Caki2 (cell line): ENCODE results near the gene GPR83. TPM values are rescaled to one million over a fixed set of nuclear protein-coding genes. Genes with fewer than 3 reads are reported as not detected.

Experiments
- DNase-seq: peaks from one replicate; pipeline ENCODE4 v3.0.0-alpha.2; 2015; ENCODE audit warnings: low read depth
- in situ Hi-C: cut with HindIII; loops from 2 replicates; pipeline ENCODE4 v1.10.0; 2016; ENCODE audit warnings: low sequenced_read_pairs, low pct_unique_long_range_greater_than_20kb, mixed read lengths
- total RNA-seq: library from RNA; depleted of rRNA; stranded (reverse); fragments of >200 nt; shearing (Covaris generic); gene quantifications from 2 replicates; pipeline ENCODE4 v1.2.3, GENCODE V29; 2014; ENCODE audit warnings: low replicate concordance; rRNA removed

Gene GPR83
- total RNA-seq: not detected in 2 replicates

DNA sequence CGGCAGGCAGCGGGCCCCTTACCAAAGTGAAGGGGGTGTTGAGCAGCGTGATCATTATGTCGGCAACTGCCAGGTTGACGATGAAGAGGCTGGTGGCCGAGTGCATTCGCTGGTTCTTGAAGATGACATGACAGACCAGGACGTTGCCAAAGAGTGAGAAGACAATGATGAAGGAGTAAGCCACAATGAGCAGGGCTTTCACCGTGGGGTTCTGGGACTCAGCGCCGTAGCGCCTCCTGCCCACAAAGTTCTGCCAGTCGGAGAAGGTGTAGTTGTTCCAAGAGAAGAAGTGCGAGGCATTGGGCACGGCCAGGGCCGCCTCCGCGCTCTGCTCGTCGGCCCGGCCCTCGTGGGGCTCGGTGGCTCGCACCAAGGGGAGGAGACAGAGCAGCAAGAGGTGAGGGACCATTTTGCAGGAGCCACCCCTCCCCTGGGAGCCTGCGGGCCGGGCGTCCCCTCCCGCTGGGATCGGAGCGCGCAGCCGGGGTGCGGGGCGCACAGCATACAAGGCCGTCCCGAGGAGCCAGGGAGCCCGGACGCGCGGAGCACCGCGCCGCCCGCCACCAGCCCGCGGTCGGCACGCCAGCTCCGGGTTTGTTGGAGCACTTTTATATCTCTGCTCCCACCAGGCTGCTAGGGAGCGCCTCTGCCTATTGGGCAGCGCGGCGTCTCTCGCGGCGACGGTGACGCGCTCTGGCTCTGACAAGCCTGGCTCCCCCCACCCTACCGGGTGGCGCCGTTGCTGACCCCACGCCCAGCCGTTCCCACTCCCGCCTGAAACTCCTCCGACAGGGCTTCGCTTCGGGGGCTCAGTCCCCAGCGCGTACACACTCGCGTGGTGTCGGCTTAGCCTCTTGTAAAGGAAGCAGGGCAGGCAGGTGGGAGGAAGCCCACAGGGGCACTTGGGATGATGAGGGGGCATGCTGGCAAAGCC, at the start of gene GPR83:
Gene GPR83 (minus strand): TSS at position 581 of the 934 bp plus-strand sequence. CDS start 172 bp downstream, at position 409.
- DNase-seq: no peak
- in situ Hi-C loops: no loop called here

DNA sequence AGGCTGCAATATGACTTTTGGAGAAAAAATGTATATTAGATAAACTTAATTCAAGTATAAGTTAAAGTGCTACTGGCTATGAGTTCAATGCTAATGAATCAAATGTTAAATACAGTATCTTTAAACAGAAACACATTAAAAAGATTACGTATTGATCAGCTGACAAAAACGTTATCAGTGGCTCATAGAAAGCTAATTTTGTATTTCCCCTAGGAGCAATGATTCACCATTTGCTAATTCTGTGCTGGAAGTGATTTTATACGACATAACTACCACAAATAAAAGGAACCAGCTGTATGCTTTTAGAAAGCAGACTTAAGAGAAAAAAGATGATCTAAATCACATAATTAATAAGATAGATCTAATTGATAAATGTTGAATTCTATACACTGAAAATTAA, 48.8 kb upstream of the GPR83 start:
- DNase-seq: no peak
- in situ Hi-C loops: no loop called here

DNA sequence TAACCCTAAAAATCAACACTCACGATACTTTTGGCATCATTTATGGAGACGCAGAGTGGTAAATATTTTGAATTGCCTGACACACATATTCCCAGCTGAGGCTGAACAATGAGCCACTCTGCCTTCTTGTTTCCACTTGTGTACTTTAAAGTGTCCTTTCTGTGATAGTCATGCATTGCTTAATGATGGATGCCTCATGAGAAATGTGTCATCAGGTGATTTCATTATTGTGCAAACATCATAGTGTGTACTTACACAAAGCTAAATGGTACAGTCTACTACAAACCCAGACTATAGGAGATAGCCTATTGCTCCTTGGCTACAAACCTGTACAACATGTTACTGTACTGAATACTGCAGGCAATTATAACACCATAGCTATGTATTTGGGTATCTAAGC, 48.2 kb upstream of the GPR83 start:
- in situ Hi-C loops: no loop called here

DNA sequence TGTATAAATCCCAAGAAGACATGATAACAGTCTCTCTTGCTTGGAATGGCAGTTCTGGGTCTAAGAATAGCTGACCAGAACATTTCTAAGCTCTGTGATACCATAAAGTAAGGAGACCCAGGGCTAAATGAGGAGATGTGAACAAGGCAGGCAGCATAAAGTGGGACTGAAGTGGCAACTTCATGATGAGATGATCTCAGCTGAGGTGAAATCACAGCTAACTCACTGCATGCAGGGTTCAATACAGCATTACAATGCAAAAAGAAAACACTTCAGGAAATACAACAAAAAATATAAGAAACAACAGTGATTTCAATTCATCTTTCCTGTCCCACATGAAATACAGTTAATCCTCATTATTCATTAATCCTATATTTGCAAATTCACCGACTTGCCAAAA, 47.8 kb upstream of the GPR83 start:
- DNase-seq: no peak
- in situ Hi-C loops: no loop called here

More for the DNA sequence above, 48.2 kb upstream of the GPR83 start:
- no peak for DNase-seq

DNA sequence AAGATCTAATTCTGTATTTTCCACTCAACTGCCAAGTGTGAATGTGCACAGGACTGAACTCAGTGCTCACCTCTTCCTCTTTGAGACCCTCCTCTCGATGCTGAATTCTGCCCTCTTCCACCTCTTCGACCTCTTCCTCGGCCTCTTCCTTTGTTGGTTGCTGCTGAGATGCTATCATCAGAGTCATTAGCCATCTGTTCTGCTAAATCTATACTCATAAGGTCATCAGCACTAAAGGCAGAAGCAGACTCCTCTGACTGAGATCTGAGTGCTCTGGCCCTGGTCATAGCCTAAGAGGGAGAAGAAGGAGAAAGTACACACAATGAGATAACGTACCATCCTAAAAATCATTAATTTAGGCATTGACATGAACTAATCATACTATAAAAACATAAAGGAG, 45.9 kb upstream of the GPR83 start:
- no peak for DNase-seq
- in situ Hi-C loops: no loop called here

DNA sequence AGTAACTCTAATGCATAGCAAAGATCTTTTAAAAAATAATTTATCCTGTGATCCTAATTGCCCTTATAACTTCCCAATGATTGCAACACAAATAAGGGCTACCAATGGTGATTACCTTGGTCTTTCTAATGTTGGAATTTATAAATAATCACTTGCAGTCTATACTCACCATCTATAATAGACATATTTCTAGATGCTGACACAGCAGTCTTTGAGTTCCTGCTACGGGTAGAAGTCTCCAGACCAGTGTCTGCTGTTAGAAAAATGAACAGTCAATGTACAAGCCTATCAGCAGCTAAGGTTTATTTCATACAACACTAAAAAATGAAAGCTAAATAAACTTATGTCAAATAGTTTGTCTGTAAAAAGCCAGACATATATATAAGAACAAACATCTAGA, 44.4 kb upstream of the GPR83 start:
- in situ Hi-C loops: no loop called here

DNA sequence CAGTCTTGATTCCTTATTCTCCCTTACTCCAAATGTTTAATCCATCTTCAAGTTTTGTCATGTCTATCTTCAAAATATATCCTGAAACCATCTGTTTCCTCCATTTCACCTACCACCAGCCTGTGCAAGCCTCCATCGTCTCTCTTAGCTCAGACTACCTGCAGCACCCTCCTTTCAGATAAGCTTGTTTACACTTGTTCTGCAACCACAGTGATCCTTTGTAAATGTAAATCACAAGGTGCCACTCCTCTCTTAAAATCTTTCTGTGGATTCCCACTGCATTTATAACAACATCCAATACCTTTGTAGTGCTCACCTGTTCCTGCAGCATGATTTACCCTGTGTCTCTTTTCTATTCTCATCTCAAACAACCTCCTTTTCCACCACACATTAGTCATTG, 31.8 kb upstream of the GPR83 start:
- DNase-seq: no peak
- in situ Hi-C loops: no loop called here

More for the DNA sequence above, 44.4 kb upstream of the GPR83 start:
- DNase-seq: no peak

DNA sequence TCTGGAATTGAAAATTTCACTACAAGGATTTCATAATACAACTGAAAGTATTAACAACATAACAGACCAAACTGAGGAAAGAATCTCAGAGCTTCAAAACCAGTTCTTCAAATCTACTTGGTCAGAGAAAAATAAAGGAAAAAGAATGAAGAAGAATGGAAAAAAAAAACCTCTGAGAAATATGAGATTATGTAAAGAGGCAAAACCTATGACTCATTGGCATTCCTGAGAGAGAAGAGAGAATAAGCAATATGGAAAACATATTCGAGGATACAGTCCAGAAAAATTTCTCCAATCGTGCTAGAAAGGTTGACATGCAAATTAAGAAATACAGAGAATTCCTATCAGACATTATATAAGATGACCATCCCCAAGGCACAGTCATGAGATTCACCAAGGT, 23.4 kb upstream of the GPR83 start:
- in situ Hi-C loops: no loop called here
- no peak for DNase-seq

DNA sequence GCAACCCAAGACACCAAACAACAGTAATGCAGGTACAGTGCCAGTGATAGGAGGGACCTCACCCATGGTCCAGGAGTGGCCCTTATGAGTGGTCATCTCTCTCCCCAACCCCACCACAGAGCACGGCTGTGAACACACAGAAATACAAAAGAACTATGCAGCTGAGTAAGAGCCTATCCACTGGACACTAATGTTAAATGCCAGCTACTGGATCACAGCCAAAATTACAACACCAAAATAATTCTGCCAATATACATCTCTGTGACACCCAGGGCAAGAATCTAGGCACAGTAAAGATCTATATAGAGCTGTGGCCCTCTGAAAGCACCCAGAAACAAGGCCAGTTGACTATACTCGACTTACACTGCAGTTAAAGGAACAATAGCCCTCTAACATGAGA, 22.8 kb upstream of the GPR83 start:
- in situ Hi-C loops: no loop called here
- no peak for DNase-seq

DNA sequence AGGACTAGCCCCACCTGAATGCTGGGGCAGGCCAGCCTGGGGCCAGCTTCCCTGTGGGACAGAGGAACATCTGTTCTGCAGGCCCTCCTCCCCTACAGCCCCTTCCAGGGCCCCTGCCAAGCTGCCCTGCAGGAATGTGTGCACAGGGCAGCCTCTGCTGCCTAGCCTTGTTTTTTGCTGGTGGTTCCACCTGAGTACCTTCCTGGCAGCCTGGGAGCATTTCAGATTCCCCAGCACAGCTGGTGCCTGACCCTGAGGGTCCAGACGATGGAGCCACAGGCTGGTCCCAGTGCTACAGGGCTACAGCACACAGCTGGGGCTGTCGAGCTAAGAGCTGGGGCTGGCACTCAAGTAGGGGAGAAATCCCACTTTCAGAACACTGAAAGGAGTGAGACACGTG, 22.3 kb upstream of the GPR83 start:
- in situ Hi-C loops: no loop called here
- DNase-seq: peak; percentile 10

DNA sequence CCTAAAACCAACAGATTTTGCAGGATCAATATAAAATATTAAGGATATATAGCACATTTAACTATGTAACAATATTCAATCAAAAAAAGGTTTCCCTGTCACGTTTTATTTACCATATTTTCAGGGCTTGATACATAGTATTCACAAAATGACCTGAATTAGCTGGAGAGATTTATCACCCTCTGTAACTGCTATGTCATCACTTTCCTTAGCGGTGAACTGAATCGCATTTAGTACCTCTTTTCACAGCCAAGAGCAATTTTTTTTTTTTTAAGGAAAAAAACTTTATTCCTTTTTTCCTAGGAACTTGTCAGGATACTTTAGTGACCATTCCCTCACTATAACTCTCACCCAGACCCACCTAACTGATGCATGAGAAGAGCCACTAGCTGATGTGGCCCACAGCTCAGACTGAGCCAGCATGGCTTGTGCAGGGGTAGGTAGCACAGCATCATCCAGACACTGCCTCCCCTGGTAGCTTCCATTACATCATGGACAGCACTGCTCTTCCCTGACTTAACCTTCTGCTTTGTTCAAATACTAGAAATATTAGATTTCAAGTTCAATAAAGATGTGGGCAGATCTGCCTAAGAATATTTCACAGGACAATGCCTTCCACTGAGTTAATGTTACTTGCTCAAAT, 17.0 kb upstream of the GPR83 start:
- DNase-seq: no peak
- in situ Hi-C loops: no loop called here

DNA sequence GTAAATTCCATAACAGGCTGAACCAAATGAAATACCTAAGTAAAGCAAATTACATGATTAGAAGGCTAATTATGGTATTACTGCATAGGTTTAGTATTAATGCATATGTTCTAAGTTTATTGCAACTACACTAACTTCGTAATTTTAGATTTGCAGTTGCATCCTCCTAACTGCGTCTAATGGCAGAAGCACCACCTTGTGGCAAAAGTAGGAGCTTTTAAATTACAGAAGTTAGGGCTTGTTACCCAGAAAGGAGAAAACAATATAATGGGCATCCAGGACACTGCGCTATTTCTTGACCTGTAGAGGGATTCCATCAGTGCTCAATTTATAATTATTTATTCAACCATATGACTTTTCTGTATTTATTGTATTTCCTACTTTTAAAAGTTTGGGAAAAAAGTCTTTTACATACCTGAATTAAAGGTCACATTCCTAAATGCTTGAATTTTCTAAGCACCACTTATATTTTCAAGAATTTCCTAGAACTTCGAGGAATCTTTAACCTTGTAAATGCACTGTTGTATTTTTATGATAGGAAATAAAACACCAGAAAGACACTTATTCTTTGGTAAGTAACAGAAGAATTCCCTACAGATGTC, 16.3 kb upstream of the GPR83 start:
- in situ Hi-C loops: no loop called here

DNA sequence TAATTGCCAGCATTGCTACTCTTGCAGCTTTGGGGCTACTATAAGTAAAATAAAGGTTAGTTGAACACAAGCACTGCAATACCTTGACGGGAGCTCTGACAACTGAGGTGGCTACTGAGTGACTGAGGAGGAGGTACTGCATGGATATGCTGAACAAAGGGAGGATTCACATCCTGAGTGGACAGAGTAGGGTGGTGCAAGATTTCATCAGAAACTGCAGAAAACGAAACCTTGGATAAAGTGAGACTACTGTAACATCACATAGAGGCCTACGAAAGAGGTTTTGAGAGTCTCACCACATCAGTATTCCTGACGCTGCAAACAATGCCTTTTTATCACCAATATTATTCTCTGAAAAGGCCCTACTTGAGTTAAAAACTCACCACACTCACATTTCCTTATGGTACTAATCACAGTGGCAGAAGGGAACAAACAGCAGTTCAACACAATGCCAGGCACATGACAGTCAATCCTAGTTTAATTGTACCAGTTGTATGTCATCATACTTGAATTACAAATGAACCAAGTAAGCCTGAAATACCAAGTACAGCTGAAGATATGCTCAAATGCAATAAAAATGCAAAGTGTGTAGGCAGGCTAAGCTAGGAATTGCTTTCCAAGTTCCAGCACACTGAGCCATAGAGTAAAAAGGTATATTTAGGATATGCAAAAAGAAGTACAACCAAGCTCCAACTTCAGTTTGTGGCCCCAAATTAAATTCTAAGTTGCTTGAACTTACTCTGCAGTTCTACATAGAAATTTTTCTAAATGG, 4.0 kb upstream of the GPR83 start:
- DNase-seq: no peak
- in situ Hi-C loops: no loop called here

More for the DNA sequence above, 16.3 kb upstream of the GPR83 start:
- DNase-seq: peak; percentile 6

DNA sequence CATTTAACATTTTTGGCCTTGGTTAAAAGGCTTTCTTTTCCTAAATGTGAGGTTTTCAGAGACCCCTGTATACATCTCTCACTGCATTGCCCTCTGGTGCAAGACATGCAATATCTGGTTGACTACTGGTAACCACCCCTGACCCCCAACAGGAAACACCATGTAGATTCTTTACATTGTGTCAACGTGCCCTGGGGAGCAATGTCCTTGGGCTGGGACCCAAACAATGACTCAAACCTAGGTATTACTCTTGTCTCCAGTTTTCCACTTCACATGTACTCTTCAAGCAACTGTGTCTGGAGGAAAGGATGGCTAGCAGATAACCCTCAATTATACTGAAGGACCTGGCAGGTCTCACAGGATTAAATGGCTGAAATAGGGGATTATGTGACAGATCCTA, 1.1 kb upstream of the GPR83 start:
- in situ Hi-C loops: no loop called here

DNA sequence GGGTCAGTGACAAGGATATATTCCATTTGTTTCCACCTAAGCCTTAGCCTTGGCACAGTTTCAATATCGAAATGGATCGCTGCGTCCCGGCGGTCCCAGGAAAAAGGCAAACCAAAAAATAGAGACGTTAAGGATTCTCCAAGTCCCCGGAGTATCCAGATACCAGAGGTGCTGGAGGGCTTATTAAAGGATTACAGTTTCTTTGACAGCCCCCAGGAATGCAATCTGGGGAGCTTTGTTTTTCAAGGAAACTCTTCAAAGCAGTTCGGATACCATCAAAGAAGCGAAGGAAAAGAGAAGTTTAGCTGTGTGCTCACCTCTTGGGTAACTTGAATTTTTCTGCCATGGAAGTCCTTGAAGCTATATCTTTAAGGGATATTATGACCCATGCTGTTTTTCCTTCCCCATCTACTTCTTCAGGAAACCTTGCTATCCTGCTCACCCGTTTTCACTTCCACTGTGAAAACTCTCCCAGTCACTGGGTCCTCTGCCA, 600 bp upstream of the GPR83 start:
- in situ Hi-C loops: no loop called here

More for the DNA sequence above, 1.1 kb upstream of the GPR83 start:
- DNase-seq: no peak

DNA sequence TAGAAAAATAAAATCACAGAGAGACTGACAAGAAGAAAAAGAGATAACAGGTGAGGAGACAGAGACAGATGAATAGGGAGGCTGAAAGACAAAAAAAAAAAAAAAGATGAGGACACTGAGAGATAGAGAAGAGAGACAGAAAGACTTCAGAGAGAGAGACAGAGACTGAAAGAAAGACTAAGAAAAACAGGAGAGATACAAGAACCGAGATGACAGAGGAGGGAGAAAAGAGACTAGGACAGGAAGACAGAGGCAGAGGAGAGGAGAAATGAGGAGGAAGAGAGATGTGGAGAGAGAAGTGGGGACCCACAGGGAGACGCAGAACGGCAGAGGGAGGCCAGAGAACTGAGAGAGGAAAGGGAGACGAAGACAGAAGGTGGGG, 771 bp downstream of the GPR83 start:
- in situ Hi-C loops: no loop called here
- no peak for DNase-seq

More for the DNA sequence above, 600 bp upstream of the GPR83 start:
- DNase-seq: no peak

DNA sequence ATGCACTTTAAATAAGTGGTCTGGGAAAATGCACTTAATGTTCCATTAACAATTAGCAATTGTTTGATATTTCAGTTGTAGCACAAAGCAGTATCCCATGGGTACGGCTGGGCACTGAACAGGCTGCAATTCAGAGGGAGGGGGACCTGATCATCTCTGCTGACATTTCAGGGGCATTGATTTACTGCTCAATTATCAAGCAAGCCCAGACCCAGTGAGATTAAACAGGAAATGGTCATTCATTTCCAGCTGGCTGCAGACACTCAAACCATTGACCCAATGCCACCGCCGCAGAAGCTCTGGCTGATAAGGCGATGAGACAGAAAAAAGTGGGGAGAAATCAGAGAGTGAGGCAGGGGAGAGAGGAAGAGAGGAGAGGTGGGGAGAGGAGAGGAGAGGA, 1.2 kb downstream of the GPR83 start:
- in situ Hi-C loops: no loop called here
- no peak for DNase-seq

DNA sequence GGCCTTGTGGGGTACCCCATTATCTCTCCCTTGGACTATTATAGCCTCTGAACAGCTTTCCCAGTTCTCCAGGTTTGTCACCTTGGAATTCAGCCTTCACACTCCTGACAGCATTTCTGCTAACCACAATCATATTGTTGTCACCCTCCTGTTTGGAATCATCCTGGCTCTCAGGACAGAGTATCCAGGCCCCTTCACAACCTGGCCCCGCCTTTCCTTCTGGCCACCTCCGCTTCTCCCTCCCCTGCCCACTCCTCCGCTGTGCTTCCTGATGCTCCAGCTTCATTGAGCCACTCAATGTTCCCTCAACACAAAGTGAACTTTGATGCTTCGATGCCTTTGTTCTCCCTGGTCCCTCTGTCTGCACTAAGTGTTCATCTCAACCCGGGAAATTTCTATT, 3.1 kb downstream of the GPR83 start:
- in situ Hi-C loops: no loop called here
- no peak for DNase-seq
